KMS-11 (cell line): ENCODE results near the gene NOCT.
"Not testable (repeated sequence)": the region's sequence is repeated elsewhere in the genome, so short reads cannot be mapped to it uniquely, and the experiment has no call there.

ENCODE experiments used
- H2AFZ ChIP-seq: fragments of 200-600 bp; sonication (generic); 2 replicates; pipeline ENCODE4 v1.6.1; 2016; ENCODE audit warnings: antibody characterized with exemption, mixed run types, low read depth
- H3K27ac ChIP-seq: fragments of 200-600 bp; sonication (generic); 2 replicates; pipeline ENCODE4 v1.6.1; 2016; ENCODE audit warnings: mild to moderate bottlenecking, mixed run types
- H3K27me3 ChIP-seq: fragments of 200-600 bp; sonication (generic); 2 replicates; pipeline ENCODE4 v1.6.1; 2017; ENCODE audit warnings: mild to moderate bottlenecking, low read depth, mixed run types, moderate library complexity; ENCODE audit not compliant: insufficient read depth
- H3K36me3 ChIP-seq: fragments of 200-600 bp; sonication (generic); 2 replicates; pipeline ENCODE4 v1.6.1; 2017; ENCODE audit warnings: mild to moderate bottlenecking, mixed run types; ENCODE audit not compliant: insufficient read depth
- H3K4me1 ChIP-seq: fragments of 200-600 bp; sonication (generic); 2 replicates; pipeline ENCODE4 v1.6.1; 2016; ENCODE audit warnings: mild to moderate bottlenecking, low read depth, mixed run types; ENCODE audit not compliant: poor library complexity, severe bottlenecking
- H3K4me2 ChIP-seq: fragments of 200-600 bp; sonication (generic); 2 replicates; pipeline ENCODE4 v1.7.0; 2016; ENCODE audit warnings: mild to moderate bottlenecking, mixed run types
- H3K4me3 ChIP-seq: fragments of 200-600 bp; sonication (generic); IDR thresholded peaks from 2 replicates; pipeline ENCODE4 v1.6.1; 2017; ENCODE audit warnings: low read depth, low read length, mixed read lengths; ENCODE audit not compliant: insufficient read depth
- H3K79me2 ChIP-seq: fragments of 200-600 bp; sonication (generic); 2 replicates; pipeline ENCODE4 v1.6.1; 2016; ENCODE audit warnings: low read depth, mixed run types; ENCODE audit not compliant: insufficient read depth
- H3K9ac ChIP-seq: fragments of 200-600 bp; sonication (generic); 2 replicates; pipeline ENCODE4 v1.6.1; 2016; ENCODE audit warnings: mild to moderate bottlenecking, mixed run types
- H4K20me1 ChIP-seq: fragments of 200-600 bp; sonication (generic); 2 replicates; pipeline ENCODE4 v1.6.1; 2016; ENCODE audit warnings: mild to moderate bottlenecking, mixed run types; ENCODE audit not compliant: insufficient read depth
- TF ChIP-seq, protein P1 (sequence below): fragments of 200-600 bp; sonication (generic); conservative IDR thresholded peaks from 2 replicates; pipeline ENCODE4 v1.6.1; 2017; ENCODE audit warnings: low read depth, mild to moderate bottlenecking, antibody characterized with exemption, low read length, moderate library complexity, mixed read lengths

NOCT gene

DNA sequence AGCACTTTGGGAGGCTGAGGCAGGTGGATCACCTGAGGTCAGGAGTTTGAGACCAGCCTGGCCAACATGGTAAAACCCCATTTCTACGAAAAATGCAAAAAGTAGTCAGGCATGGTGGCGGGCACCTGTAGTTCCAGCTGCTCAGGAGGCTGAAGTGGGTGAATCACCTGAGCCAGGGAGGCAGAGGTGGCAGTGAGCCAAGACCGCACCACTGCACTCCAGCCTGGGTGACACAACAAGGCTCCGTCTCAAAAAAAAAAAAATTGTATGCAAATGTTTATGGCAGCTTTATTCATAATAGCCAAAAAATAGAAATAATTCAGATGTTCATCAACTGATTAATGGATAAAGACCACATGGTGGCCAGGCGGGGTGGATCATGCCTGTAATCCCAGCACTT is 9.8 kb upstream of the NOCT start:
- H3K27ac ChIP-seq, result no peak overlapping the region
- no peak overlapping the region for H2AFZ ChIP-seq
- no peak overlapping the region for H3K4me2 ChIP-seq

DNA sequence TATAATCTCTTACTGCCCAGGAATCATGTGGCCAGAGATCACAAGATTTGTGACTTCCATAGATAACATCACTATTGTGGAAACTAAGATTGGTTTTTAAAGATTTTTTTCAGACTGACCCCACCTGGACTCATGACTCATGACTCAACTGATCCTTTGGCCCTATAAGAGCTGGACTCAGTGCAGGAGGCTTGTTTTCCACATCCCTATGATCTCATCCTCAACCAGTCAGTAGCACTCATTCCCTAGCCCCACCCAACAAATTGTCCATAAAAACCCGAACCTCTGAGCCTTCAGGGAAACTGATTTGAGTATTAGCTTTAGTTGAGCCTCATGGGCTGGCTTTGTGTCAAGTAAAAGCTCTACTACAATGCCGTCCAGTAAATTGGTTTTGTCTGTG is 7.9 kb upstream of the NOCT start:
- Histone ChIP-seq H3K4me2 (no peak overlapping the region), H2AFZ (no peak overlapping the region), H3K79me2 (no peaks in the 10 kb centered on the region), H4K20me1 (no peaks in the 10 kb centered on the region), H3K36me3 (no peaks in the 10 kb centered on the region), H3K27ac (no peak overlapping the region), H3K27me3 (no peaks in the 10 kb centered on the region), H3K9ac (no peak overlapping the region), H3K4me3 (no peak overlapping the region), H3K4me1 (no peaks in the 10 kb centered on the region)
- TF ChIP-seq, protein P1, sequence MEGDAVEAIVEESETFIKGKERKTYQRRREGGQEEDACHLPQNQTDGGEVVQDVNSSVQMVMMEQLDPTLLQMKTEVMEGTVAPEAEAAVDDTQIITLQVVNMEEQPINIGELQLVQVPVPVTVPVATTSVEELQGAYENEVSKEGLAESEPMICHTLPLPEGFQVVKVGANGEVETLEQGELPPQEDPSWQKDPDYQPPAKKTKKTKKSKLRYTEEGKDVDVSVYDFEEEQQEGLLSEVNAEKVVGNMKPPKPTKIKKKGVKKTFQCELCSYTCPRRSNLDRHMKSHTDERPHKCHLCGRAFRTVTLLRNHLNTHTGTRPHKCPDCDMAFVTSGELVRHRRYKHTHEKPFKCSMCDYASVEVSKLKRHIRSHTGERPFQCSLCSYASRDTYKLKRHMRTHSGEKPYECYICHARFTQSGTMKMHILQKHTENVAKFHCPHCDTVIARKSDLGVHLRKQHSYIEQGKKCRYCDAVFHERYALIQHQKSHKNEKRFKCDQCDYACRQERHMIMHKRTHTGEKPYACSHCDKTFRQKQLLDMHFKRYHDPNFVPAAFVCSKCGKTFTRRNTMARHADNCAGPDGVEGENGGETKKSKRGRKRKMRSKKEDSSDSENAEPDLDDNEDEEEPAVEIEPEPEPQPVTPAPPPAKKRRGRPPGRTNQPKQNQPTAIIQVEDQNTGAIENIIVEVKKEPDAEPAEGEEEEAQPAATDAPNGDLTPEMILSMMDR, result no peak

More for the DNA sequence above, 9.8 kb upstream of the NOCT start:
- TF ChIP-seq, protein P1, result no peak
- no peaks in the 10 kb centered on the region for H4K20me1 ChIP-seq
- H3K4me3 ChIP-seq, result no peak overlapping the region
- H3K9ac ChIP-seq, result no peak overlapping the region
- H3K79me2 ChIP-seq, result no peaks in the 10 kb centered on the region
- no peaks in the 10 kb centered on the region for H3K27me3 ChIP-seq
- H3K4me1 ChIP-seq, result no peaks in the 10 kb centered on the region
- no peaks in the 10 kb centered on the region for H3K36me3 ChIP-seq

DNA sequence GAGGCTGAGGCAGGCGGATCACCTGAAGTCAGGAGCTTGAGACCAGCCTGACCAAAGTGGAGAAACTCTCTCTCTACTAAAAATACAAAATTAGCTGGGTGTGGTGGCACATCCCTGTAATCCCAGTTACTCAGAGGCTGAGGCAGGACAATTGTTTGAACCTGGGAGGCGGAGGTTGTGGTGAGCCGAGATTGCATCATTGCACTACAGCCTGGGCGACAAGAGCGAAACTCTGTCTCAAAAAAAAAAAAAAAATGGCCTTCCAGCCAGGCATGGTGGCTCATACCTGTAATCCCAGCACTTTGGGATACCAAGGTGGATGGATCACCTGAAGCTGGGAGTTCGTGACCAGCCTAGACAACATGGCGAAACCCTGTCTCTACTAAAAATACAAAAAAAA is 7.3 kb upstream of the NOCT start:
- H3K27ac ChIP-seq, H3K4me3 ChIP-seq, H3K4me2 ChIP-seq, H3K4me1 ChIP-seq, H3K79me2 ChIP-seq, H3K36me3 ChIP-seq, H2AFZ ChIP-seq, H3K27me3 ChIP-seq, H4K20me1 ChIP-seq, H3K9ac ChIP-seq: not testable (repeated sequence)

DNA sequence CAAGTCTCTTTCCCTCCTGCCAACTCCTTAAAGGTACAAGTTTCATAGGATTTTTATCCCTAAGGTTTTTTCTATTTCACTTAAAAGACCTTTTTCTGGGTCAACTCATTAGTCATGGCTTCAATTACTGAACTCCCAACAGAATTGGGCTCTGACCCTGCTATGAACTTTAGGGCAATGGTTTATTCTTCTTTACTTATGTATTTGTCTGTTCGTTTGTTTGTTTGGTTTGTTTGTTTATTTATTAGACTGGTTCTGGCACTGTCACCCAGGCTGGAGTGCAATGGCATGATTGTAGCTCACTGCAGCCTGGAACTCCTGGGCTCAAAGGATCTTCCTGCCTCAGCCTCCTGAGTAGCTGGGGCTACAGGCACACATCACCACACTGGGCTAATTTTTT is 5.9 kb upstream of the NOCT start:
- TF ChIP-seq, protein P1, result no peak
- H3K4me3 ChIP-seq, result no peak overlapping the region
- no peaks in the 10 kb centered on the region for H4K20me1 ChIP-seq
- H3K4me1 ChIP-seq, result peaks cover 10% of the 10 kb centered on the region
- H3K4me2 ChIP-seq, result no peak overlapping the region
- H3K9ac ChIP-seq, result no peak overlapping the region
- no peak overlapping the region for H3K27ac ChIP-seq
- no peak overlapping the region for H2AFZ ChIP-seq
- H3K27me3 ChIP-seq, result no peaks in the 10 kb centered on the region
- no peaks in the 10 kb centered on the region for H3K36me3 ChIP-seq
- no peaks in the 10 kb centered on the region for H3K79me2 ChIP-seq

DNA sequence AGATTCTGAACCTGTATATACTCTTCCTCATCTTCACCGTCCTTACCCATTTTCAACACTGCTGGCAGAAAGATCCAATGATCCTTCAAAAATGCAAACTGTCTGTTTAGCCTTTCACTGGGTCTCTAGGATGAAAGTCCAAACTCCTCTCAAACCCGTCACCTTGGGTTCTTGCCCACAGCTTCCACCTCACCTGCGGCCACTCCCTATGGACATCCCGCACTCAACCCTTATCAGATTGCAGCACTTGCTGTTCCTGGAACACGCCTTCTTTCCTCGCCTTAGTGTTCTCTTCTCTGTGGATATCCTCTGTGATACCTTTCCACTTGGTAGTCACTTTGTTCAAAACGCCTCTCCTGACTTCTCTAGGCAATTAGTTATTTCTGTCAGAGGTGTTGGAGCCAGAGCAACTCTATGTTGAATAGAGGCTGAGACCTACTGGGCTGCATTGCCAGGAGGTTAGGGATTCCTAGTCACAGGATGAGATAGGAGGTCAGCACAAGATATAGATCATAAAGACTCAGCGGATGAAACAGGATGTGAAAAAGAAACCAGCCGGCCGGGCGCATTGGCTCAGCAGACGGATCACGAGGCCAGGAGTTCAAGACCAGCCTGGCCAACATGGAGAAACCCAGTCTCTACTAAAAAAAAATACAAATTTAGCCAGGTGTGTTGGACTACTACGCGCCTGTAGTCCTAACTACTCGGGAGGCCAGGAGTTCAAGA is 4.2 kb upstream of the NOCT start:
- peaks cover 3% of the 10 kb centered on the region; the same call in 1 of the 2 replicates for H3K79me2 ChIP-seq
- H3K9ac ChIP-seq, result no peak overlapping the region
- TF ChIP-seq, protein P1, result no peak
- no peaks in the 10 kb centered on the region for H3K27me3 ChIP-seq
- no peak overlapping the region for H2AFZ ChIP-seq
- no peak overlapping the region for H3K27ac ChIP-seq
- H3K4me1 ChIP-seq, result peaks cover 15% of the 10 kb centered on the region
- no peaks in the 10 kb centered on the region for H4K20me1 ChIP-seq
- no peaks in the 10 kb centered on the region for H3K36me3 ChIP-seq
- H3K4me2 ChIP-seq, result no peak overlapping the region
- no peak overlapping the region for H3K4me3 ChIP-seq
